HG03439 (cell line): ENCODE results near the gene HBE1.
"Not testable (repeated sequence)": the region's sequence is repeated elsewhere in the genome, so short reads cannot be mapped to it uniquely, and the experiment has no call there.

Experiments used
- ATAC-seq: cut with Tn5 transposase; IDR thresholded peaks from one replicate; pipeline ENCODE4 v1.9.1; 2021; ENCODE audit warnings: mild to moderate bottlenecking, moderate library complexity; ENCODE audit not compliant: unreplicated experiment

Gene HBE1

DNA sequence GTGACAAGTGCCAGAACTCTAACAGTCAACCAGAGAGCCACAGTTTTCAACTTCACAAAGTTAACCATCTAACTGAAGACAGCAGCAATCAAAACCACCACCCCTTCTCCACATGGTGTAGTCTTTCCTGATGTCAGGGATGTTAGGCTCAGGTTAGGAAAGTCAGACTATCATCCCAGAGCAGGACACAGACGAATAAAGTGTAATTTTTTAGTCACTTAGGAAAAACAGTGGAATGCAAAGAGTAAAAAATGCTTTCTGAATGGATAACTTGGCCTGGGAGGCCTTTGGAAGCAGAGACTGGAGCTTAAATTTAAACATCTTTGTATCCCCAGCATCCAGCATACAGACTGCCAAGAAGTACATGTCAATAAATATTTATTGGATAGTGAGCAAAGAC, 16.6 kb upstream of the HBE1 start:
- ATAC-seq = no peak

GRCh38 chr11:5285703-5286340, 16.1 kb upstream of the HBE1 start:
- ATAC-seq = no peak

- ATAC-seq = no peak
Measured at GRCh38 chr11:5284637-5285036, 14.9 kb upstream of the HBE1 start.

DNA sequence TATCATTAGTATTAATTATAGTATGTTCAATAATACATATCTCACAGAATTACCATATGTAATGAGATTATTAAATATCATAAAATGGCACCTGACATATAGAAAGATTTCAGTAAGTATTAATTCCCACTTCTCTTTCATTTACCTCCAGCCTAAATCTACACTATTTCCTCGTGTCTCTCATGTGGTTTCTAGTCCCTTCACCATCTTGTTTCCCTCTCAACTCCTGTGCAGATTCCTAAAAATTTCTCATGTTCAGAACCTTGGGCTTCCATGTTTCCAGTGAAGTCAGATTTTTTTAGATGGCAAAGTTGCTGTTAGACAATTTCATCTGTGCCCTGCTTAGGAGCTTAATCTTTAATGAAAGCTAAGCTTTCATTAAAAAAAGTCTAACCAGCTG, 14.1 kb upstream of the HBE1 start:
- ATAC-seq = no peak

GRCh38 chr11:5283086-5283485, 13.3 kb upstream of the HBE1 start:
- ATAC-seq = no peak

- no peak for ATAC-seq
Measured at GRCh38 chr11:5282628-5283027, 12.9 kb upstream of the HBE1 start.

DNA sequence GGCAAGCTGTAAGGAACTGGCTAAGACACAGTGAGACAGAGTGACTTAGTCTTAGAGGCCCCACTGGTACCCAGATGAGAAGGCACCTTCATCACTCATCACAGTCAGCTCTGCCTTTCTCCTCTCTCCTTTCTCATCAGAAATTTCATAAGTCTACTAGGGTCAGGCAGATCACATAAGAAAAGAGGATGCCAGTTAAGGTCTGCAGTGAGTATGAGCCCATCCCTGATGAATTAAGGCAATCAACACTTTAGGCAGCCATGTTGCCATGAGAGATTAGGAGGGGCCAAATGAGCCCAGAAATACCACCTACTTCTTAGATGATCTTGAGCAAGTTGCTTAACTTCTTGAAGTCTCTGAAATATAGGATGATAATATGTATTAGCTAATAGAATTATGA, 11.9 kb upstream of the HBE1 start:
- no peak for ATAC-seq

DNA sequence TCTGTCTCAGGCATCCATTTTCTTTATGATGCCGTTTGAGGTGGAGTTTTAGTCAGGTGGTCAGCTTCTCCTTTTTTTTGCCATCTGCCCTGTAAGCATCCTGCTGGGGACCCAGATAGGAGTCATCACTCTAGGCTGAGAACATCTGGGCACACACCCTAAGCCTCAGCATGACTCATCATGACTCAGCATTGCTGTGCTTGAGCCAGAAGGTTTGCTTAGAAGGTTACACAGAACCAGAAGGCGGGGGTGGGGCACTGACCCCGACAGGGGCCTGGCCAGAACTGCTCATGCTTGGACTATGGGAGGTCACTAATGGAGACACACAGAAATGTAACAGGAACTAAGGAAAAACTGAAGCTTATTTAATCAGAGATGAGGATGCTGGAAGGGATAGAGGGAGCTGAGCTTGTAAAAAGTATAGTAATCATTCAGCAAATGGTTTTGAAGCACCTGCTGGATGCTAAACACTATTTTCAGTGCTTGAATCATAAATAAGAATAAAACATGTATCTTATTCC, 10.9 kb upstream of the HBE1 start:
- ATAC-seq = peak; percentile 85

DNA sequence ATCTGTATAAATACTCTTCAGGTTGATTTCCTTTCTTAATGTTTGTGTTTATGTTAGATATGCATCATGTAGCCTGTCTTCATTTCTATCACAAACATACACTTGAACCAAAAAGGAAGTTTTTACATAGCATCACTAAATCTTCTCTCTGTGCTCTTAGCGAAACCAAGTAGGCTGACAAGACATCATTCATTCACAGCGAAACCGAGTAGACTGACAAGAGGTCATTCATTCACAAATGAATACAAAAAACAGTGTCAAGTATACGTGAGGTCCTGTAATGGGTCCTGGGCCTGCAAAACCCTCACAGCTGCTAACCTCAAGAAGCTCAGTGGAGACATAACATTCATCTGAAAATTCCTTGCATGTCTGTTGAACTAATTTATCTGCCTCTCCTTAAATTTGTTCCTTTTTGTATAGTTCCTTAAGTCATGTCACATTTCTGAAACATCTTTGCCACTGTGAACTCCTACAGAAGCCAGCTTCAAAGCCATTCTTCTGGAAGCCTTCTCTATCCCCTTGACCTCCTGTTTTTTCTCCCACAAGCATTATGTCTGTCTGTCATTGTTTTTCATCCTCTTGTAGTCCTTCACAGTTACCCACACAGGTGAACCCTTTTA, 9.8 kb upstream of the HBE1 start:
- no peak for ATAC-seq

DNA sequence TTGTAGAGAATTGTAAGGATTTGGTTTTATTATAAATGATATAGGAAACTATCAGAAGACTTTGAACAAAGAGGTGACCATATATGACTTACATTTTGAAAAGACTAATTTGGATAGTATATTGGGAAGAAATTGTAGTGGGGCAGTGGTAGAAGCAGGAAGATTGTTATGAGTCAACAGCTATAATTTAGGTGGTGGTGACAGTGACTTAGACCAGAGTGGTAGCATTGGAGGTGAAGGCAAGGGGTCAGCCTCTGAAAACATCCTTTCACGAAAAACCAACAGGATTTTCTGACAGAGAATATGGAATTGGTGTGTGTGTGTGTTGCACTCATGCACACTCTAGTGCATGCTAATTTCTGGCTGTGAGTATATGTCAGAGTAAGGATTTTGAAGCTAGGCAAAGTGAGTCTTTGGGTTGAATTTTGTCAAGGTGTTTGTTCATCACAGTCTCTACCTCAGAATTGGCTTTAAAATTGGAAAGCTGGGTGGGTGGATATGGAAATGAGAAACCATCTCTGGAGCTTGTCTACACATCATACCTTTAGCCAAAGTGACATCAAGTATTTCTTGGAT, 8.2 kb upstream of the HBE1 start:
- ATAC-seq = peak; percentile 45

- ATAC-seq = no peak
Measured at GRCh38 chr11:5276697-5277096, 7.0 kb upstream of the HBE1 start.

DNA sequence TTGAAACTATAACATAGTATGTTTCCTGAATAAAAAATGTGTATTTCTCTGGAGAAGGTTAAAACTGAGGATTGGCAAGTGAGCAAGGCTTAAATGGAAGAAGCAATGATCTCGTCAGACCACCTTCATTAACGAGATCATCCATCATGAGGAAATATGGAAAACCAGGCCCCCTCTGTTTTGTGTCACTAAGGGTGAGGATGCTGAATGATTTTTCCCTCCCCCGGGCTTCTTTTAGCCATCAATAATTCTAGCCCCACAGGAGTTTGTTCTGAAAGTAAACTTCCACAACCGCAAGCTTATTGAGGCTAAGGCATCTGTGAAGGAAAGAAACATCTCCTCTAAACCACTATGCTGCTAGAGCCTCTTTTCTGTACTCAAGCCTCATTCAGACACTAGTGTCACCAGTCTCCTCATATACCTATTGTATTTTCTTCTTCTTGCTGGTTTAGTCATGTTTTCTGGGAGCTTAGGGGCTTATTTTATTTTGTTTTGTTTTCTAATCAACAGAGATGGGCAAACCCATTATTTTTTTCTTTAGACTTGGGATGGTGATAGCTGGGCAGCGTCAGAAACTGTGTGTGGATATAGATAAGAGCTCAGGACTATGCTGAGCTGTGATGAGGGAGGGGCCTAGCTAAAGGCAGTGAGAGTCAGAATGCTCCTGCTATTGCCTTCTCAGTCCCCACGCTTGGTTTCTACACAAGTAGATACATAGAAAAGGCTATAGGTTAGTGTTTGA, 5.8 kb upstream of the HBE1 start:
- ATAC-seq = no peak

DNA sequence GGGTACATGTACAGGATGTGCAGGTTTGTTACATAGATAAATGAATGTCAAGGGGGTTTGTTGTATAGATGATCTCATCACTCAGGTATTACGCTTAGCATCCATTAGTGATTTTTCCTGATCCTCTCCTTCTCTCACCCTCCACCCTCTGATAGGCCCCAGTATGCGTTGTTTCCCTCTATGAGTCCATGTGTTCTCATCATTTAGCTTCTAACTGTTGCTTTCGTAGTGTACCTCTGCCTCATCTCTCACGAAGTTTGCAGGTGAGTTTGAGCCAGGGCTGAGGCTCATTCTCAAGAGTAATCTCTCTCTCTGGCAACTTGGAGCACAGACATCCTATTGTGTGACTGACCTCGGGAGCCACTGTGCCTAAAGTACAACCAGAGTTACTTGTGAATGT, 4.7 kb upstream of the HBE1 start:
- no peak for ATAC-seq

DNA sequence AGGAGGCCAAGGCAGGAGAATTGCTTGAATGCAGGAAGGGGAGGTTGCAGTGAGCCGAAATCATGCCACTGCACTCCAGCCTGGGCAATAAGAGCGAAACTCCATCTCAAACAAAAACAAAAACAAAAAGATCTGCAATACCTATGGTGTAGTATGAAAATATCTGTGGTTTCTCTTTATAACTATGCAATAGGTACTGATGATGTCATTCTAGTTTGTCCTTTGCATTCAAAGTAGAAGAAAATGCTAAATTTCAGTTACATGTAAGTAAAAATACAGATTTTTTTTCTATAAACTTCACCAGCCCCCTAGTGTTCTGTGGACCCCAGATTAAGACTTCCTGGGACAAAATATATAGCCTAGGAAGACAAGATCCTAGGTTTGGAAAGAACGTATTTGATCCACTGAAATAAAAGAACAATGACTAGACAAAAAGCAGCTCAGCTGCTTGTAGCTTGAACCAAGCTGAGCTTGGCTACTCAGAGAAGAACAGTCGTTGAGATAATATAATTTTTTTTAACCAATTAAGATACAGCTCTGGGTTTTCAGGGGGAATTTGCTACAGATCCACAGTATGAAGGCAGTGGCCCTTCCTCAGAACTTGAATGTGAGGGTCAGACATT, 2.8 kb upstream of the HBE1 start:
- ATAC-seq = no peak

DNA sequence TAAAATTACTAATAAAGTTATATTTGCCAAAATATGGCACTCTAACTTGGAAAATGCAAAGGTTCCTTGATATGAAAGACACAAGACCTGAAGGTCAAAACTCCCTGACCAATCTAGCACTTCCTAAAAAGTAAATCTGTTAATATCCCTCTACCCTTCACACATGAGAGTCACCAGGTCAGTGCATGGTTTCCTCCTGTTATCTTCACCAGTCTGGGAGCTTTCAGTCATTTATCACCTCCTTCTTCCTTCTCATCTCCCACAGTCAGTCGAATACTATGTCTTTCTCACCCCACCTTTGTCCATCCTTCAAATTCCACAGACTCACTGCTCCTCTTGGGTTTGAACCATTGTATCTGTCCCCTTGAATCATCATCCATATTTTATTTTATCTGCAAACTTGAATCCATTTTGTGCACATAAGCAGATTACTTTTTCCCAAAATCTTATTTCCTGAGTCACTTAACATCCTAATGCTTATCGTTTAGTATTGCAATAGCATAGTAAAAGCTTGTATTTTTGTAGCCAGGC, 2.6 kb downstream of the HBE1 start:
- ATAC-seq = no peak

DNA sequence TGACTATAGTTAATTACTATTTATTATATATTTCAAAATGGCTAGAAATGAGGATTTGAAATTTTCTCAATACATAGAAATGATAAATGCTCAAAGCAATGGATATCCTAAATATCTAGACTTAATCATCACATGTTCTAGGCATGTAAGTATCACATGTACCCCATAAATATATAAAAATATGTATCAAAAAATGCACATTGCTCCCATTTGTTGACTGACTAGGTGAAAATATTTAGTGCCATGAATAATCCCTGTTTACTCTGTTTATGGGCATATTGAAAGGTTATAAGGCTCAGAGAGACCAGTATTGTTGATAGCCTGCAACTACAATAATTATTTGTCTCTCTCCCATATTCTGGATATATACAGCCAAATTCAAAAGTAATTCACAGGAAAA, 3.1 kb downstream of the HBE1 start:
- ATAC-seq = no peak

DNA sequence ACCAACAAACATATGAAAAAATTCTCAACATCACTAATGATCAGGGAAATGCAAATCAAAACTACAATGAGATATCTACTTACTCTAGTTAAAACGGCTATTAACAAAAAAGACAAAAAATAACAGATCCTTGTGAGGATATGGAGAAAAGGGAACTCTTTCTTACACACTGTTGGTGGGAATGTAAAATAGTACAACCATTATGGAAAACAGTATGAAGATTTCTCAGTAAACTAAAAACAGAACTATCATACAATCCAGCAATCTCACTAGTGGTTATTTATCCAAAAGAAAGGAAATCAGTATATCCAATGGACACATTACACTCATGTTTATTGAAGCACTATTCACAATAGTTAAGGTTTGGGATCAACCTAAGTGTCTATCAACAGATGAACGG, 3.9 kb downstream of the HBE1 start:
- ATAC-seq = no peak

DNA sequence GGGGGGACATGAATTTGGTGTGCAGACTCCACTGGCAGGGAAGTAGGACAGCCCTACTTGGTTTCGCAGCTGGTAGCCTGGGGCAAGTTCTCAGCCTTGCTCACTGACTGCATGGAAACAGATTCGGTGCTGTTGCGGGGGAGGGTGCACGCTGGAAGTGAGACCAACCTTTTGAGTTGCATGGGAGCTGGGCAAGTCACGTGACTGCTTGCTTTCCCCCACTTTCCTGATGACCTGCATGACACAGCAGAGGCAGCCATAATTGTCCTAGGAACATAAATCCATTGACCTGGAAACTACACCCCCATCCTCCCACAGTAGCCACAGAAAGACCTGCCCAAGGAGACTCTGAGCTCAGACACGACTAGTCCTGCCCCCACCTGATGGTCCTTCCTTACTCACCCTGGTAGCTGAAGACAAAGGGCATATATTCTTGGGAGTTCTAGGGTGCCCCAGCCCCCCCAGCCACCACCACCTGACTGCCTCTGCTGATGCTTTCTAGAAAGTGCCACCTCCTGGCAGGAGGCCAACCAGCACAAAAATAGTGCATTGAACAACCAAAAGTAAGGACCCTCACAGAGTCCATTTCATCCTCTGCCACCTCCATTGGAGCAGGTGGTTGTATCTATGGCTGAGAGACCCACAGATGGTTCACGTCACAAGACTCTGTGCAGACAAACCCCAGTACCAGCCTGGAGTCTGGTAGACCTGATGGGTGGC, 11.0 kb downstream of the HBE1 start:
- no peak for ATAC-seq

GRCh38 chr11:5257296-5257695, 12.4 kb downstream of the HBE1 start:
- no peak for ATAC-seq

- not testable (repeated sequence) for ATAC-seq
Measured at GRCh38 chr11:5254646-5255413, 14.9 kb downstream of the HBE1 start, which contains the start of gene HBG2. Gene HBG2 (minus strand): TSS chr11:5254781. CDS start chr11:5254728, 53 bp downstream.
